OCI-LY7 (cell line): ENCODE measurements around the gene GLMP. TPM values are rescaled to one million over a fixed set of nuclear protein-coding genes. Genes with fewer than 3 reads are reported as not detected.

Experiments
- BruUV-seq: library from RNA; stranded (reverse); fragments of 400-500 nt; replicated peaks from 2 replicates; lab custom pipeline; 2021; lab: Mats Ljungman, UMichigan
- CTCF ChIA-PET: fragments of 300-600 bp; sonication (Branson Sonifier 250); formaldehyde crosslinking; loops from one replicate; lab custom pipeline; 2022; ENCODE audit warnings: antibody characterized with exemption; ENCODE audit not compliant: unreplicated experiment; lab: Charles Lee
- POLR2A ChIA-PET: fragments of 300-600 bp; sonication (Branson Sonifier 250); formaldehyde crosslinking; loops from one replicate; lab custom pipeline; 2022; ENCODE audit warnings: antibody characterized with exemption; lab: Charles Lee
- DNase-seq: peaks from one replicate; pipeline ENCODE4 v3.0.0-alpha.2; 2015; ENCODE audit warnings: low spot score
- H2AFZ ChIP-seq: fragments of 200-600 bp; sonication (generic), shearing (Covaris generic); 2 replicates; pipeline ENCODE4 v1.6.1; 2014; ENCODE audit warnings: mild to moderate bottlenecking, antibody characterized with exemption, low read length, moderate library complexity
- H3K27ac ChIP-seq: fragments of 200-600 bp; sonication (generic); 2 replicates; pipeline ENCODE4 v1.5.1; 2014; ENCODE audit warnings: mixed run types, low read depth, mild to moderate bottlenecking, moderate library complexity, low read length, inconsistent platforms; ENCODE audit not compliant: poor library complexity, severe bottlenecking
- H3K36me3 ChIP-seq: fragments of 200-600 bp; sonication (generic); 2 replicates; pipeline ENCODE4 v1.6.1; 2014; ENCODE audit warnings: mild to moderate bottlenecking, antibody characterized with exemption, low read length, moderate library complexity, mixed read lengths; ENCODE audit not compliant: insufficient read depth
- H3K4me1 ChIP-seq: fragments of 200-600 bp; sonication (generic); 2 replicates; pipeline ENCODE4 v1.5.1; 2014; ENCODE audit warnings: mild to moderate bottlenecking, low read length; ENCODE audit not compliant: insufficient read depth, poor library complexity, severe bottlenecking
- H3K4me2 ChIP-seq: fragments of 200-600 bp; sonication (generic); 2 replicates; pipeline ENCODE4 v1.6.1; 2014; ENCODE audit warnings: mild to moderate bottlenecking, low read length
- H3K4me3 ChIP-seq: fragments of 200-600 bp; sonication (generic); 2 replicates; pipeline ENCODE4 v1.5.1; 2014; ENCODE audit warnings: mild to moderate bottlenecking, low read depth, low read length; ENCODE audit not compliant: poor library complexity, severe bottlenecking
- H3K79me2 ChIP-seq: fragments of 200-600 bp; sonication (generic); 2 replicates; pipeline ENCODE4 v1.6.1; 2016; ENCODE audit warnings: low read depth, mild to moderate bottlenecking, low read length, moderate library complexity, mixed read lengths; ENCODE audit not compliant: insufficient read depth
- H3K9me2 ChIP-seq: fragments of 200-600 bp; sonication (generic); 2 replicates; pipeline ENCODE4 v1.6.1; 2016; ENCODE audit warnings: mild to moderate bottlenecking, low read length, mixed read lengths; ENCODE audit not compliant: insufficient read depth
- H3K9me3 ChIP-seq: fragments of 200-600 bp; sonication (generic); 2 replicates; pipeline ENCODE4 v1.6.1; 2014; ENCODE audit warnings: mild to moderate bottlenecking, mixed run types, low read length, mixed read lengths
- H4K20me1 ChIP-seq: fragments of 200-600 bp; sonication (generic); 2 replicates; pipeline ENCODE4 v1.6.1; 2014; ENCODE audit warnings: mild to moderate bottlenecking, antibody characterized with exemption, low read length, moderate library complexity, mixed read lengths; ENCODE audit not compliant: insufficient read depth
- EZH2phosphoT487 ChIP-seq: fragments of 200-600 bp; sonication (generic); IDR thresholded peaks from 2 replicates; pipeline ENCODE4 v1.6.1; 2018; ENCODE audit warnings: low read depth, borderline replicate concordance, mild to moderate bottlenecking, mixed run types, antibody characterized with exemption, low read length, moderate library complexity, mixed read lengths
- intact Hi-C: fragments of 100-400 bp; cut with micrococcal nuclease; formaldehyde crosslinking; loops from one replicate; pipeline ENCODE4 v1.10.0; 2022; ENCODE audit not compliant: unreplicated experiment
- total RNA-seq, 2 experiments: library from RNA; depleted of rRNA in 1 of 2; stranded (reverse); fragments of >200 nt in 1 of 2; shearing (Covaris generic) in 1 of 2; gene quantifications; 2 replicates each; pipeline ENCODE4 v1.2.3, GENCODE V29; 2014 to 2022
- TF ChIP-seq, protein P1 (sequence below): fragments of 200-600 bp; sonication (generic); conservative IDR thresholded peaks from 2 replicates; pipeline ENCODE4 v1.5.1; 2014; ENCODE audit warnings: mild to moderate bottlenecking, antibody characterized with exemption, low read length, moderate library complexity, mixed read lengths

Gene GLMP
- total RNA-seq, 2 experiments from 2014 or later: 0.60 to 4.9 TPM

DNA sequence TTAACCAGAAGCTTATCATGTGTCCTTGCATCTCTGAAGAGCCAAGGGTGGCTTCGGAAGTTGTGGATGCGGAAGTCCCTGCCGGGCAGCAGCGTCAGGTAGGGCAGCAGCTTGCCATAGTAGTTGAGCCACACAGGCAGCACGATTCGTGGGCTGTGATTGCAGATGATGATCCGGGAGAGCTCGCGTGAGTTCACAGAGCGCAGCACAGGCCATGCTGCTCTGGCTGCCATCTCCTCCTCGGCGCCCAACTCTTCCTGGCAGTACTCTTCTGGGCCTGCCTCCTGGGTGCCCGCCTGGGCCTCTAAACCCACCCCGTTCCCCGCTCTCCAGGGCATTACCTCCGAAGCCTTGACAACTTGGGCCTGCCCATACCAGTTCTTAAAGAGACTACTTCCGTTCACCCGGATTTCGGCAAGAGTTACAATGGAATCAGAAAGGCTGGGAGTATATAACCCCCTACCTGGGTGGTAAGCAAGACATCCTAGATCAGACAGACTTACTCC, 3.4 kb upstream of the GLMP start, which contains the start of gene VHLL:
TSS of gene VHLL (minus strand) at position 456 of the 506 bp plus-strand sequence. CDS start at position 338, 118 bp downstream.
- Histone ChIP-seq H3K36me3 (peaks cover 10% of the 10 kb centered on the region), H3K9me2 (no peaks in the 10 kb centered on the region), H3K27ac (no peak within 1 kb of the TSS), H3K79me2 (no peaks in the 10 kb centered on the region), H3K4me2 (no peak within 1 kb of the TSS), H2AFZ (no peak within 1 kb of the TSS), H3K9me3 (no peaks in the 10 kb centered on the region), H3K4me3 (no peak within 1 kb of the TSS), H3K4me1 (no peaks in the 10 kb centered on the region), H4K20me1 (no peaks in the 10 kb centered on the region)
- CTCF ChIA-PET: no interaction called here
- TF ChIP-seq, protein P1, sequence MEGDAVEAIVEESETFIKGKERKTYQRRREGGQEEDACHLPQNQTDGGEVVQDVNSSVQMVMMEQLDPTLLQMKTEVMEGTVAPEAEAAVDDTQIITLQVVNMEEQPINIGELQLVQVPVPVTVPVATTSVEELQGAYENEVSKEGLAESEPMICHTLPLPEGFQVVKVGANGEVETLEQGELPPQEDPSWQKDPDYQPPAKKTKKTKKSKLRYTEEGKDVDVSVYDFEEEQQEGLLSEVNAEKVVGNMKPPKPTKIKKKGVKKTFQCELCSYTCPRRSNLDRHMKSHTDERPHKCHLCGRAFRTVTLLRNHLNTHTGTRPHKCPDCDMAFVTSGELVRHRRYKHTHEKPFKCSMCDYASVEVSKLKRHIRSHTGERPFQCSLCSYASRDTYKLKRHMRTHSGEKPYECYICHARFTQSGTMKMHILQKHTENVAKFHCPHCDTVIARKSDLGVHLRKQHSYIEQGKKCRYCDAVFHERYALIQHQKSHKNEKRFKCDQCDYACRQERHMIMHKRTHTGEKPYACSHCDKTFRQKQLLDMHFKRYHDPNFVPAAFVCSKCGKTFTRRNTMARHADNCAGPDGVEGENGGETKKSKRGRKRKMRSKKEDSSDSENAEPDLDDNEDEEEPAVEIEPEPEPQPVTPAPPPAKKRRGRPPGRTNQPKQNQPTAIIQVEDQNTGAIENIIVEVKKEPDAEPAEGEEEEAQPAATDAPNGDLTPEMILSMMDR: no peak
- no peak for TF ChIP-seq EZH2phosphoT487
- POLR2A ChIA-PET: no interaction called here
- DNase-seq: no peak
- no TSS peak for BruUV-seq
- intact Hi-C loops: no loop called here

DNA sequence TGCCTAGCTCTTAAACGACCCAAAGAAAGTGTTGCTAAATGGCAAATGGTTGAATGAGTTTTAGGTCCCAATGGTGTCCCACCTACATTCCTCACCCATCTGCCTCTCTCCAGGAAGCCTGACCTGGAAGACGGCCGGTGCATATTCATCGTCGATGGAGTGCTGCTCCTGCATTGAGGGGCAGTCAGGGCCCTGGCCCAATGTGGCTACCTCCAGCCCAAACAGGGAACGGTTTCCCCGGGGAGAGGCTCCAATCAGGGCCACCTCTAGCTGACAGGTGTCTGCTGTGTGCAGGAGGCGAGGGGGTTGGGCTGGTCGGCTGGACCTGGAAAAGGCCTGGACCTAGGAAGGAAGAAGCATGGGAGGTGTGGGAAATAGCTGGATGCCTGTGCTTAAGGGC, 1.6 kb downstream of the GLMP start:
- Histone ChIP-seq H2AFZ (no peak overlapping the region), H3K9me3 (no peaks in the 10 kb centered on the region), H3K4me1 (no peaks in the 10 kb centered on the region), H3K4me3 (no peak overlapping the region), H4K20me1 (no peaks in the 10 kb centered on the region), H3K9me2 (no peaks in the 10 kb centered on the region), H3K27ac (no peak overlapping the region), H3K79me2 (no peaks in the 10 kb centered on the region), H3K4me2 (no peak overlapping the region), H3K36me3 (no peaks in the 10 kb centered on the region)
- TF ChIP-seq, protein P1: no peak
- TF ChIP-seq EZH2phosphoT487: no peak
- CTCF ChIA-PET: no interaction called here
- intact Hi-C loops: no loop called here
- POLR2A ChIA-PET: no interaction called here
- no TSS peak for BruUV-seq
- no peak for DNase-seq

DNA sequence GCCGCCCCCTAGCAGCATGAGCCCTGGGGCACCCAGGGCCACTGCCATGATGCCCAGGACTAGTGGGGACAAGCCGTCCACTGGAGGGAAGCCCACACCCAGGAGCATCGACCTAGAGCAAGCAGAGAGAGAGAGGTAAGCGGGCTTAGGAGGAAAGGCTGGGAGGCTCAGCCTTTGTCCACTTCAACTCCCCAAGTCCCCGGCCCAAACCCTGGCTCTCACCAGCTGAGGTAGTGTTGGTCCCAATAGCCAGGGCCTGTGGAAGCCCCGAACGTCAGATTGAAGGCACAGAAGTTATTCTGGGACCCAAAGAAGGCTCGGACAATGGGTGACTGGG, 2.4 kb downstream of the GLMP start:
- ChIA-PET CTCF (no interaction called here), POLR2A (no interaction called here)
- Histone ChIP-seq H3K36me3 (no peaks in the 10 kb centered on the region), H3K9me2 (no peaks in the 10 kb centered on the region), H3K4me2 (no peak overlapping the region), H3K4me1 (no peaks in the 10 kb centered on the region), H3K4me3 (no peak overlapping the region), H3K79me2 (no peaks in the 10 kb centered on the region), H2AFZ (no peak overlapping the region), H4K20me1 (no peaks in the 10 kb centered on the region), H3K9me3 (no peaks in the 10 kb centered on the region), H3K27ac (no peak overlapping the region)
- intact Hi-C loops: no loop called here
- no peak for DNase-seq
- TF ChIP-seq, protein P1: no peak
- TF ChIP-seq EZH2phosphoT487: no peak
- BruUV-seq: no TSS peak
